NAMALWA (cell line): Measurements from ENCODE around the gene SPECC1L.
A peak's percentile ranks its signal among the peaks of the same experiment; 100 is the strongest.
"Not testable (repeated sequence)": the region's sequence is repeated elsewhere in the genome, so short reads cannot be mapped to it uniquely, and the experiment has no call there.

Experiments used
- DNase-seq: peaks from one replicate; pipeline ENCODE4 v3.0.0-alpha.2; 2015; ENCODE audit warnings: low spot score

Gene SPECC1L, protein sequence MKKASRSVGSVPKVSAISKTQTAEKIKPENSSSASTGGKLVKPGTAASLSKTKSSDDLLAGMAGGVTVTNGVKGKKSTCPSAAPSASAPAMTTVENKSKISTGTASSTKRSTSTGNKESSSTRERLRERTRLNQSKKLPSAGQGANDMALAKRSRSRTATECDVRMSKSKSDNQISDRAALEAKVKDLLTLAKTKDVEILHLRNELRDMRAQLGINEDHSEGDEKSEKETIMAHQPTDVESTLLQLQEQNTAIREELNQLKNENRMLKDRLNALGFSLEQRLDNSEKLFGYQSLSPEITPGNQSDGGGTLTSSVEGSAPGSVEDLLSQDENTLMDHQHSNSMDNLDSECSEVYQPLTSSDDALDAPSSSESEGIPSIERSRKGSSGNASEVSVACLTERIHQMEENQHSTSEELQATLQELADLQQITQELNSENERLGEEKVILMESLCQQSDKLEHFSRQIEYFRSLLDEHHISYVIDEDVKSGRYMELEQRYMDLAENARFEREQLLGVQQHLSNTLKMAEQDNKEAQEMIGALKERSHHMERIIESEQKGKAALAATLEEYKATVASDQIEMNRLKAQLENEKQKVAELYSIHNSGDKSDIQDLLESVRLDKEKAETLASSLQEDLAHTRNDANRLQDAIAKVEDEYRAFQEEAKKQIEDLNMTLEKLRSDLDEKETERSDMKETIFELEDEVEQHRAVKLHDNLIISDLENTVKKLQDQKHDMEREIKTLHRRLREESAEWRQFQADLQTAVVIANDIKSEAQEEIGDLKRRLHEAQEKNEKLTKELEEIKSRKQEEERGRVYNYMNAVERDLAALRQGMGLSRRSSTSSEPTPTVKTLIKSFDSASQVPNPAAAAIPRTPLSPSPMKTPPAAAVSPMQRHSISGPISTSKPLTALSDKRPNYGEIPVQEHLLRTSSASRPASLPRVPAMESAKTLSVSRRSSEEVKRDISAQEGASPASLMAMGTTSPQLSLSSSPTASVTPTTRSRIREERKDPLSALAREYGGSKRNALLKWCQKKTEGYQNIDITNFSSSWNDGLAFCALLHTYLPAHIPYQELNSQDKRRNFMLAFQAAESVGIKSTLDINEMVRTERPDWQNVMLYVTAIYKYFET

GRCh38 chr22:24270556-24271385 is at the start of gene SPECC1L:
Gene SPECC1L, plus strand, starts transcription at chr22:24270831. Its CDS starts 31,401 bp downstream, at chr22:24302232.
- peak; percentile 92 for DNase-seq

DNA sequence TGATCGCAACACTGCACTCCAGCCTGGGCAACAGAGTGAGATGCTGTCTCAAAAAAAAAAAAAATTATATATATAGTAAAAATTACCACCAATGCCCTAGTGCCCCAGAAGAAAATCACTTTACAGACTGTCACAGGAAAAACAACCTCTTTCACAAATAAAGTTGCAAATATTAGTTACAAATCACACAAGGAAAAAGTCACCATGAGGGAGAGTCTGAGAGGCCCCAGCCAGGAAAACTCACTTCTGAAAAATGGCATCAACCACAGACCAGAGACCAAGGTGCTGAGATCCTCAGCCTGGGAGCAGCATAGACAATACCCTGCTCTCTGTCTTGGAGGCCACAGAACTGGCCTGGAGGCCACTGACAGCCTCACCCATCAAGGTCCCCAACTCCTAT is 46.2 kb upstream of the SPECC1L start:
- no peak for DNase-seq

DNA sequence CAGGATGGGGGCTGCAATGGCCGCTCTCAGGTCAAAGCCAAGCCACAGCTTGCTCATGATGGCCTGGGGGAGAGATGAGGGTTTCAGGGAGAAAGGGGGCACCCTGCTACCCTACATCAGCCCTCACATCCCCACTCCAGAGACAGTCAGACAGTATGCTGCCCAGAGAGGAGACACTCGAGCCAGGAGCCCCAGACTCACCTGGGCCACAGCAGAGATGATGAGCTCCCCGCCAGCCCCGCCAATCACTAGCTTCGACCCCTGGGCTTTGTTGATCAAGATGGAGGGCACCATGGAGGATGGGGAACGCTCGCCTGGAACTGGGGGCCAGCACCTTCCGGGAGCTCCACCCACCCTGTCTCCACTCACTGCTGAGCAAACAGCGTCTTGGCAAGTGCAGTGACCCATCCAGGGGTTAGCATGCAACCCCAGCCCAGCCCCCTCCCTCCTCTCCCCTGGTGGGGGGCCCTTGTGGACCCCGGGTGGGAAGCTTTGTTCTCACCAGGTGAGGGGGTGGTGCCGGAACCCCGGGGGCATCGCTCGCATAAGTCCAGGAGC is 45.5 kb upstream of the SPECC1L start:
- no peak for DNase-seq

DNA sequence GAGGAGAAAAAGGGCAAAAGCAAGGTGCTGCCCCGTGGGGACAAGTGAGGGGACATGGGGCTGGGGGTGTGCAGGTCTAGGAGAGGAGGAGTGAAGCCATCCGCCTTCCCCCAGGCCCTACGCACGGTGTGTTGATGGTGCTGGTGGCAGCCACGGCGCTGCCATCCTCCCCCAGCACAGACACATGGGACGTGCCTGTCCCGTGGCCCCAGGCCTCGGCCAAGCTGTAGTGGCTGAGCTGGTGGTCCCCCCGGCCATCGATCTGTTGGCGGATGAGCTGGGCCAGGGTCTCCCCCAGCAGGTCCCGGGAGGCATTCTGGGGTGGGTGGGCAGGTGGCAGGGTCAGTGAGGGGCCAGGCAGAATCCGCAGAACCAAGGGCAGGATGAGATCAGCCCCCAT is 44.7 kb upstream of the SPECC1L start:
- DNase-seq, result no peak

DNA sequence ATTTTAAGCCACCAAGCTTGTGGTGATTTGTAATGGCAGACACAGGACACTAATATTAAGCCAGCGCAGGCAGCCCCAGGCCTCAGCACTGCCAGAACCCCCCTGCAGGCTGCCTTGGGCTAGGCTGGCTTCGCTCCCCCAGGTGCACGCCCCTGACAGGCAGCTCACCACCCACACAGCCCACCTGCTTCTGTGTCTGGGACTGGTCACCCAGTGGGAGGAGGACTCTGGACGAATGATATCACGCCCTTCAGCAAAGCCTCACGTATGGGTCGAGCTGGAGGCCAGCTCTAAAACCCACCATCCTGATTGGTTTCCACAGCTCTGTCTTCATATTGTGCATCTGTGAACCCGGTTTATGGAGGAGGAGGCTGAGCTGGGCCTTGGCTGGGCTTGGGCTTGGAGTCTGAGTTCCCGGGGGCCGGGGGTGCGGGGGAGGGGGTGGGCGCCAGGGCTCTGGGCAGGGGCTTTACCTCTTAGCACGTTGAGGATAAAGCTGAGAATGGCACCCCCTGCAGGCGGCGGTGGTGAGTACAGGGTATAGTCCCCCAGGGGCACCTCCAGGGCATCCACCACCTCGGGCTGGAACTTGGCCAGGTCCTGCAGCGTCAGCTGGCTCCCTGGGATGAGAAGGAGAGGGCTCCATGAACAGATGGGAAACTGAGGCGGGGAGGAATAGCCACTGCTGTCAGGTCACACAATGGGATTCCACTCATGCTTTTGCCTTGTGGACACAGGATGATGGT is 39.5 kb upstream of the SPECC1L start:
- peak; percentile 72 for DNase-seq

DNA sequence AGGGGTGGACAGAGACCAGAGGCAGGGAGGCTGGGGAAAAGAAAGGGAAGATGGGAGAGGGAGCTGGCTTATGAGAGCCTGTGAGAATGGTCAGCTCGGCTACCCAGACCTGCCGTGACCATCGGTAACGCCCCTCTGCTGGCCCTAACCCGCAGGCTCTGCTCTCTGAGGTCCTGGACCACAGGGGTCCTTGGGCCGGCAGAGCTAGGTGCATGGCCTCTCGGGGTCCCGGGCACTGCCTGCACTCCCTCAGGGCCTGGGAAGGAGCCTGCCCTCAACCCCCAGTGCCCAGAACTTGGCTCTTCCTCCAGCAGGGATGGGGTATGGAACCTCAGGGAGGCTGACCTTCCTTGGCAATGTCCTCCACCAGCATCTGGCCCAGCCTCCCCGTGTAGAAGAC is 38.9 kb upstream of the SPECC1L start:
- no peak for DNase-seq

DNA sequence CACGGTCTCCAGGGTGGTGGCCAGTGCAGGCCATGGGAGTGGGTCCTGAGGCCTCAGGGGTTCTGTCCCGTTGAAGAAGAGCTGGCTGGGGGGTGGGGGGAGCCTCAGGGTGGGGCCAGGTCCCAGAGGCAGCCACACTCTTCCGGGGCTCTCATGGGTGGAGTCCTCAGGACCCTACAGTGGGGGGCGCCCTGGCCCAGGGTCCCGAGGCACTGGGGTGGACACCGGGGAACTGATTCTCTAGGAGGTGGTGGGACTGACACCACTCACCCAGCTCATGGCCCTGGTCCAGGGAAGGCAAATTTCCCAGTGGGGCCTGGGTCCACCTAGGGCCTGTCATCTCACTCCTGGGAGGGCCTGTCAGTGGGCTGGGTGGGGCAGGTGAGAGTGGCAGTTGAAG is 38.5 kb upstream of the SPECC1L start:
- no peak for DNase-seq

GRCh38 chr22:24232725-24233124 is 37.9 kb upstream of the SPECC1L start:
- no peak for DNase-seq

DNA sequence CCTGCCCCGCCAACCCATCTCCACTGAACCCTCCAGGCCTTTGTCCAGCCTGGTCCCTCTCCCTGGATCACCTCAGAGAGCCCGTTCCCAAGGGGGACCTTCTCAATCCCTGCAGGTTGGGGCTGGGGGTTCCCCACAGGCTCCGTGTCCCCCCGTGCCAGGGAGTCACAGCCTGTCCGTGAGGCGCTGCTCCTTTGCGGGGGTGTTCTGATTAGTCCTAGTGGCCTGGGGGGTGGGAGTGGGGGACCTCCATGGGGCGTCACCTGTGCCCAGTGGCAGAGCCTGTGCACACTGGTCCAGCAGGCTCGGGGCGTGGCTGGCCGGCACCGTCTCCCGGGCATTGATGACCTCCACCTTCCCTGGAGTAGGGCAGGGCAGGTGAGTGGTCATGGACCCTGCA is 37.4 kb upstream of the SPECC1L start:
- no peak for DNase-seq

GRCh38 chr22:24233816-24234215 is 36.8 kb upstream of the SPECC1L start:
- no peak for DNase-seq

- no peak for DNase-seq
Observed at GRCh38 chr22:24235315-24235714, 35.3 kb upstream of the SPECC1L start.

DNA sequence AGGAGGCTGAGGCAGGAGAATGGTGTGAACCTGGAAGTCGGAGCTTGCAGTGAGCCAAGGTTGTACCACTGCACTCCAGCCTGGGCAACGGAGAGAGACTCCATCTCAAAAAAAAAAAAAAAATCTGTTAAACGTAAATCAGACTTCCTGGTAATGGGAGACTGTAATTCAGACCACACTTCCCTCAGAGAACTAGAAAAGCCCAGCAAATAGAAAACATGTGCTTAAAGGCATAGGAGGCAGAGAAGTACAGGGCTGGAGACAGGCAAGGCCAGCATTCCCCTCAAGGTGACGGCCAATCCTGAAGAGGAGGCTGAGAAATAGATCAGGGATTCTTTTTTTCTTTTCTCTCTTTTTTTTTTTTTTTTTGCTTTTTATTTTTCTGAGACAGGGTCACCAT is 34.0 kb upstream of the SPECC1L start:
- DNase-seq, result no peak

- not testable (repeated sequence) for DNase-seq
Observed at GRCh38 chr22:24238101-24238694, 32.4 kb upstream of the SPECC1L start.

DNA sequence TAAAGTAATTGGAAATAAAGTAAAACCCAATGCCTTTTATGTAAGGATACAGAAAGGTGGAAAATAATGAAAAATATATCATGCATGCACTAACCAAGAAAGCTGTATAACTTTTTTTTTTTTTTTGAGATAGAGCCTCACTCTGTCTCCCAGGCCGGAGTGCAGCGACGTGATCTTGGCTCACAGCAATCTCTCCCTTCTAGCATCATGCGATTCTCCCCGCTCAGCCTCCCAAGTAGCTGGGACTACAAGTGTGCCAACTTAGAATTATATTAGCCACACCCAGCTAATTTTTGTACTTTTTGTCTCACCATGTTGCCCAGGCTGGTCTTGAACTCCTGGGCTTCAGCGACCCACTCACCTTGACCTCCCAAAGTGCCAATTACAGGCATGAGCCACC is 30.2 kb upstream of the SPECC1L start:
- no peak for DNase-seq

DNA sequence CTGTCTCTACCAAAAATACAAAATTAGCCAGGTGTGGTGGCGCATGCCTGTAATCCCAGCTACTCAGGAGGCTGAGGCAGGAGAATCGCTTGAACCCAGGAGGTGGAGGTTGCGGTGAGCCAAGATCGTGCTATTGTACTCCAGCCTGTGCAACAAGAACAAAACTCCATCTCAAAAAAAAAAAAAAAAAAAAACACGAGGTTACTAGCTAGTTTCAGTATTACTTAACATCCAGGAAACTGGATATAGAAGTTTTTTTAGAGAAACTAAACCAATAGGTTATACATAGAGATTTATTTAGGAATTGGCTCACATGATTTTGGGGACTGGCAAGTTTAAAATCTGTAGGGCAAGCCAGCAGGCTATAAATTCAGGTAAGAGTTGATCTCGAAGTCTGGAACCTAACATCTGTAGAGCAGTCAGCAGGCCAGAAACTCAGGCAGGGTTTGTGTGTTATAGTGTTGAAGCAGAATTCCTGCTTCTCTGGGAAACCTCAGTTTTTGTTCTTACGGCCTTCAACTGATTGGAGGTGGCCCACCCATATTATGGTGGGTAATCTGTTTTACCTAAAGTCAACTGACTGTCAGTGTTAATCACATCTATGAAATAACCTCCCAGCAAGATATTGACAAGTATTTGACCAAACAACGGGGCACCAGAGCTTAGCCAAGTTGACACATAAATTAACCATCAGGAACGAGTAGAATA is 29.5 kb upstream of the SPECC1L start:
- DNase-seq, result not testable (repeated sequence)

GRCh38 chr22:24243417-24243816 is 27.2 kb upstream of the SPECC1L start:
- not testable (repeated sequence) for DNase-seq

DNA sequence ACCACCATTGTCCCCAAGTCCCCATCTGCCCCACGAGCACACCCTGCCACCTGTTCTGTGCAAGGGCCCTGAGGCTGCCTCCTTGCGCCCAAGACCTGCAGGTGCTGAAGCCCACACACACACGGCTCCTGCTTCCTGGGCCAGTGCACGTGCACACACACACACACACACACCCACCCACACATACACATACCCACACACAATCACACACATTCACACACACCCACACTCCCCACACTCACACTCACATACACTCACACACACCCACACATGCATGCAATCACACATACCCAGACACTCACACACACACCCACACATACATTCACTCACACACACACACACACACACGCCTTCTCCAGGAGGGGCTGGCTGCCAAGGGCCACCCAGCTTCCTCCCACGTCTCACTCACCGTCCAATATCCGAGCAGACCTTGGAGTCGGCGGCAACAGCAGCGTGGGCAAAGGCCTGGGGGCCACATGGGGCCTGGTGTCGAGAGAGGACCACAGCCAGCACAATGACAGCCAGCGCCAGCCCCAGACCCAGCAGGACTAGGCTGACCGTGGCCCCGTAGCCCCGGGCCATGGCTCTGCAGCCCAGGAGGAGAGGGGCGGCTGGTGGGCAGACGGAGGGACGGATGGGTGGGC is 26.4 kb upstream of the SPECC1L start:
- DNase-seq, result peak; percentile 44

DNA sequence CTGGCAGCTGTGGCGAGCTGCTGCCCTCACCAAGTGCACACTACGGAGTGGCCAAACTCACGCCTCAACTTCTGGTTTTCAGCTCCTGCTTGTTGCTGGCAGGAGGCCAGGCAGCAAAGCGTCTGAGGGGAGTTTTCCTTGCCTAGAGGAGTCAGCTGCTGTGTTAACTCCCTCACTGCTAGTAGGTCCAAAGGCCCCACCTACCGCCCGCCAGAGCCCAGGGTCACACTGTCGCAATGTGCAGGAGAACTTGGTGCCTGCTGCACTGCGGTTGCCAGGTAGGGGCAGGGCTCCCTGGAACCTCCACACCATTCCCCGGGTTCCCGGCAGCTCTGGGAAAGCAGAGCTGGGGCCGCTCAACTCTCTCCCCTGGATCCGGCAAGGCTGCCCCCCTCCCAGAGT is 25.6 kb upstream of the SPECC1L start, which contains the start of gene GGT5:
Gene GGT5, minus strand, starts transcription at position 53 of the 402 bp plus-strand sequence. CDS start 357 bp downstream, outside the sequence.
- not testable (repeated sequence) for DNase-seq
